ENCODE measurements around the gene RAB14. TPM values are rescaled to one million over a fixed set of nuclear protein-coding genes. Genes with fewer than 3 reads are reported as not detected.

The RAB14 gene
- total RNA-seq, 1 experiment from 2014 or later: 36.0 TPM

GRCh38 chr9:121185178-121185745, 16.4 kb downstream of the RAB14 start (continued):
- TF ChIP-seq CTCF (IDR thresholded peaks at IDR 0.05) (no peak), GABPB1 (CRISPR knock-in tag; IDR thresholded peaks at IDR 0.05) (no peak), TEAD4 (CRISPR knock-in tag; IDR thresholded peaks at IDR 0.05) (no peak), IRF1 (CRISPR knock-in tag; IDR thresholded peaks at IDR 0.05) (no peak), ZBTB43 (CRISPR knock-in tag; IDR thresholded peaks at IDR 0.05) (no peak), NR3C1 (CRISPR knock-in tag; conservative IDR thresholded peaks at IDR 0.05; ENCODE audit: low read depth) (no peak), JUN (CRISPR knock-in tag; IDR thresholded peaks at IDR 0.05) (no peak), NFE2L1 (CRISPR knock-in tag; IDR thresholded peaks at IDR 0.05) (no peak), MLX (CRISPR knock-in tag; IDR thresholded peaks at IDR 0.05) (no peak), GRHL2 (CRISPR knock-in tag; IDR thresholded peaks at IDR 0.05; ENCODE audit: insufficient replicate concordance, severe bottlenecking) (no peak)

- no peak for TF ChIP-seq NFE2L1 (CRISPR knock-in tag; IDR thresholded peaks at IDR 0.05)
- TF ChIP-seq JAZF1 (CRISPR knock-in tag; IDR thresholded peaks at IDR 0.05): no peak
- no peak for TF ChIP-seq ESRRA (CRISPR knock-in tag; IDR thresholded peaks at IDR 0.05; ENCODE audit: borderline replicate concordance)
- no peak for TF ChIP-seq ZNF121 (CRISPR knock-in tag; IDR thresholded peaks at IDR 0.05)
- no peak for TF ChIP-seq ZNF512 (CRISPR knock-in tag; IDR thresholded peaks at IDR 0.05; ENCODE audit: borderline replicate concordance)
- no peak for TF ChIP-seq RELA (CRISPR knock-in tag; IDR thresholded peaks at IDR 0.05; ENCODE audit: borderline replicate concordance)
- TF ChIP-seq SP1 (CRISPR knock-in tag; conservative IDR thresholded peaks at IDR 0.05): no peak
- no peak for TF ChIP-seq ATF3 (CRISPR knock-in tag; conservative IDR thresholded peaks at IDR 0.05)
- TF ChIP-seq ELF4 (CRISPR knock-in tag; IDR thresholded peaks at IDR 0.05; ENCODE audit: low read depth): no peak
- TF ChIP-seq MXD4 (CRISPR knock-in tag; IDR thresholded peaks at IDR 0.05; ENCODE audit: borderline replicate concordance): no peak
- no peak for TF ChIP-seq ZNF396 (CRISPR knock-in tag; IDR thresholded peaks at IDR 0.05; ENCODE audit: borderline replicate concordance)
- TF ChIP-seq PRRX2 (CRISPR knock-in tag; IDR thresholded peaks at IDR 0.05): no peak
- Mint-ChIP-seq H3K4me3 (no peak overlapping the region), H3K4me1 (no peaks in the 10 kb centered on the region), H3K27ac (no peak overlapping the region), H3K9me3 (no peaks in the 10 kb centered on the region), H3K27me3 (ENCODE audit: low read depth) (no peaks in the 10 kb centered on the region), H3K36me3 (peaks cover 21% of the 10 kb centered on the region)
- ChIA-PET POLR2A (no interaction called here), CTCF (interaction anchor here (0.9 to 1.4 kb wide), 2 partner anchors 15 to 135 kb away, joined by 3 read pairs; no protein-coding TSS in a partner anchor)
- DNase-seq (ENCODE audit: low spot score) (no peak), ATAC-seq (no peak)
Measured at GRCh38 chr9:121184463-121184862, 17.2 kb downstream of the RAB14 start.
